GM19043 (cell line): ENCODE data around the gene JADE2.

Experiments used
- ATAC-seq: cut with Tn5 transposase; IDR thresholded peaks from one replicate; pipeline ENCODE4 v1.9.1; 2021; ENCODE audit warnings: low read depth; ENCODE audit not compliant: unreplicated experiment

Gene JADE2

DNA sequence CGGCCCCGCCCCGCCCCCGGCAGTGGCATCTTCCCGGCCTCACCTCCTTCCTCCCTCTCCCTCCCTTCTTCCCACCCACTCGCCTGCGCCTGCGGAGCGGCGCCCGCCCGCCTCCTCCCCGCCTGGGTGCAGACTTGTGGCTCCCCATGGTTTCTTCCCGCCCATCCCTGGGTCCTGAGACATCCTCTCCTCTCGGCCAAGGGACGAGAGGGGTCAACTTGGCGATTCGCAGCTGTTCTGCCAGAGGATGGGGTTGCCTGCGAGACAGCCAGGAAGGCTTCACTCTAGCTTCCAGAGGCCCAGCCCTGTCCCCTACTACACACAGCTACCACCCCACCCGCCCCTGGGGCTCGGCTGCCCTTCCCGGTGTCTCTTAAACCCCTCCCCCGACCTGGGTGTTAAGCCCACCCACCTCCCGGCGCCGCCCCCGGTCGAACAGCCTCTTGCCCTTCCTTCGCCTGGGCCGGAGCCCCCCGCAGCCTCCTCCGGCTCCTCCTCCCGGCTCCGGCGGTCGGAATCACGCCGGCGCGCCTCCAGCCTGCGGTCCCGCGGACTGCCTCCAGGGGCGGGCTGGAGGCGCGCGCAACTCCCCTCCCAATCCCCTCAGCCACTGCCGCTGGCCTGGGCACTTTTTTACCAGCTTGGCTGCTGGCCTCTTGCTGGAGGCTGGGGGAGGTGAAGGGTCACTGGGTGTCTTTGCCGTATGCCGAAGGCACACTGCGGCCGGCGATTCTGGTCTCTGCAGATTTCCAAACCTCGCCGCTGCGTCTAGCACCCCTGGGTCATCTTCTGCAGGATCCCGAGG, 1.9 kb downstream of the JADE2 start:
- ATAC-seq, result peak; percentile 40

GRCh38 chr5:134527961-134528424, 2.5 kb downstream of the JADE2 start:
- ATAC-seq, result no peak

DNA sequence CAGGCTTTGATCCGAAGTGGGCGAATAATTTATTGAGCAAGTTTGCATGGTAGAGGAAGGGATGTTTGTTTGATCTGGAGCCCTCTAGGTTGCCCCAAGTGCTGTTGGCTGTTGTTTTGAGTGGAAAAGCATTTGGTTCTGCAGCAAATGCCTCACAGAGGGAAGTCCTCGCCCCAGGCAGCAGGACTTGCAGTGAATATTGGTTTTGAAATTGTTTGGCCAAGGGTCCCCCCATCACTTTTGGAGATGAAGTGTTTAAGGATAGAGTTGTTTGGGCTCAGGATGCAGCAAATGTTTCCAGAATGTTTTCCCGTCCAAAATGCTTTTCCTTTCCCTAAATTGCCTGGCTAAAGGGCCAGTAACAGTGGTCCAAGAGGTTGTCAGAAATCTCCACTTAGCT, 3.1 kb downstream of the JADE2 start:
- no peak for ATAC-seq

GRCh38 chr5:134529460-134529859, 4.0 kb downstream of the JADE2 start:
- ATAC-seq, result no peak

GRCh38 chr5:134530301-134531077, 5.0 kb downstream of the JADE2 start:
- no peak for ATAC-seq

- ATAC-seq, result no peak
These were observed 7.8 kb downstream of the JADE2 start for GRCh38 chr5:134533115-134533815.

DNA sequence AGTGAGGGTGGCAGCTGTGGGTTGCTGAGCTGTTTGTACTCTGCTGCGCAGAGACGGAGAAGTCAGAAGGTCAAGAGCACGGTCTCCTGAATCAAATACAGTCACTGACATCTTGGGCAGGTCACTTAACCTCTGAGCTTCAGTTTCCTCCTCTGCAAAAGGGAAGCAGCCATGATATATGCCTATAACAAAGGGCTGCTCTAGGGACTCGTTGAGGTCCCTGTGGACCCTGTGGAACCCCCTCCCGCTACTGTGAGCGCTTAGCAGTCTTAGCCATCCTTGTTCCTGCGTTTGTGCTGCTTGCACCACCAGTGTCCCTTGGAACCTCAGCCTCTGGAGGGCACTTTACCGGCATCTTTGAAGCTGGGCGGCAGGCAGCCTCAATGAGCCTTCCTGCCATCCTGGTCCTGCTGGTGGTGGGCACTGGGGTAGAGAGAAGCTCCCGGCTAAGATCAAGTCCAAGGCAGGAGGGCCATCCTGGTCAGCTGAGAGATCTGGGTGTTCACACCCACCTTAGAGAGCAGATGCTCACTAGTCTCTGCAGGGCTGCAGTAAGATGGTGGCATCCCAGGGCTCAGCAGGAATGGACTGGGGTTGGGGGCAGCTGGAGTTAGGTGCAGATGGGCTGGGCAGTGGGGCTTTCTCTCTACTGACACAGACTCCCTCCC, 8.7 kb downstream of the JADE2 start:
- no peak for ATAC-seq

GRCh38 chr5:134534726-134535110, 9.2 kb downstream of the JADE2 start:
- no peak for ATAC-seq

- no peak for ATAC-seq
These were observed 11.4 kb downstream of the JADE2 start for GRCh38 chr5:134536876-134537275.

DNA sequence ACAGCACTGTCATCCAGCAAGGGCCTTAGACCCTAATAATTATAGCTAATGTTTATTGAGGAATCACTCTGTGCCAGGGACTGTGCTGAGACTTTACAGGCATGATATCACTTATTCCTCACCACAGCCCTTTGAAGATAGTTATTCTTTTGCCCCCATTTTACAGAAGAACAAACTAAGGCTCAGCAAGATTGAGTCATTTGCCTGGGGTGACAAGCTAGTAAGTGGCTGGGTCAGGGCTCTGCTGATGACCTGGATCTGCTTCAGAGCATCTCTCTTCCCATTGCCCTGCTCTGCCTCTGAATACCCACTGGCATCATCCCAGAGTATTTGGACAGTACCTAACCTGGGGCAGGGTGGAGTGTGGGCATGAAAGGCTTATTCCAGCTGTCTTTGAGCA, 11.8 kb downstream of the JADE2 start:
- ATAC-seq, result no peak

GRCh38 chr5:134538296-134538695, 12.8 kb downstream of the JADE2 start:
- no peak for ATAC-seq

DNA sequence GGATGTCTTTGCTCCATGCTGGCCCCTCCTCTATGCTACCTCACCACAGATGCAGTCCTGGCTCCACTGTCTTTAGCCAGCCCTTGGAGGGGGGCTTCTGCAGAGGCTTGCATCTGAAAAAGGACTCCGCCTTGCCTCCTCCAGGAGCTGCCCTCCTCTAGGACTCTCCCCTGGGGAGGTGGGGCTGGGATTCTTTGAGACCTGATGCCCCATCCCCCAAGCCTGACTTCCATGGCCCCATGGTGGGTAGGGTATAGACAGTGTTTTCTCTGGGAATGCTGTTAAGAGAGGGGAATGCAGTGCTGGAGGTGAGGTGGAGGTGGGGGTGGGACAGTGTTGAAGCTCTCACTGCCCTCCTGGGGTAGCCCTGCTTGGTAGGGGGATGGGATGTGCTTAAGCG, 14.3 kb downstream of the JADE2 start:
- no peak for ATAC-seq

DNA sequence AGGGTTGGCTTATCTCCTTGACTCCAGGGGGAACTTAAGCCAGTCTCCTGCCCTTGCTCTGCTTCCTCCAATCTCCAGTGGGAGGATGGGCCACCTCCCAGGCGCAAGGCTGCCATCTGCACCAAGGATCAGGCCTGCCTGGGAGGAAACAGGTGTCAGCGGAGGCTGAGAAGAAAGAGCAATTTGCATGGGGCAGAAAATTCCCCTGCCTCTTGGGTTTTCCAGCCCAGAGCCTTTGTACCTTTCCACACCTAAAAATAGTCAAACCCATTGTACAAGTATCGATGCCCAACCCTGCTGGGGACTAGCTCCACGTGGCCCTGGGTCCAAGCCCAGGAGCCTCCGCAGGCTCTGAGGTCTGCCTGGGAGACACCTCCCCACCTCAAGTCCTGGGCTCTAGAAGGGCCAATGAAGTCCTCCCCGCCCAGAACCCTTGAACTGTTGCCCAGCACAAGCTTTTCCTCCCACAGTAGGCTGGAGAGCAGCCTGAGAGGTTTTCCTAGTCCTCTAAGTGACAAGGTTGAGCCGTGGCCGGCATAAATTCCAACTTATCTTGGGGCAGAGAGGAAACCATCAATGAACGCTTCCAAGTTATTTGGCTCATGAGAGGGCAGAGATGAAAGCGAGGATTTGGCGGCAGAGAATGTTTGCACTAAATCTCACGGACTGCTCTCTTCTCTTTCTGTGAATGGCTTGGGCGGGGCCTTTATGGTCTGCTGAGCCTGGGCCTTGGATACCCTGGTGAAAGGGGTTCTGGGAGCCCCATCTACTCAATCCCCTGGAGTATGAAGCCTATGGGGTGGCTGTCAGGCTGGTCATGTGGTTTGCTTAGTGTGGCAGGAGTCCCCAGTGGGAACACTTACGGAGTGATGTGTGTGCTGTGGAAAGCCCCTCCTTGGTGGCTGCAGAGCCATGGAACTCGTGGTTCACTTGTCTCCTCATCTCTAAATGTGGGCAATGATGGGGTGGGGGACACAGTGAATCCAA, 15.6 kb downstream of the JADE2 start:
- no peak for ATAC-seq

DNA sequence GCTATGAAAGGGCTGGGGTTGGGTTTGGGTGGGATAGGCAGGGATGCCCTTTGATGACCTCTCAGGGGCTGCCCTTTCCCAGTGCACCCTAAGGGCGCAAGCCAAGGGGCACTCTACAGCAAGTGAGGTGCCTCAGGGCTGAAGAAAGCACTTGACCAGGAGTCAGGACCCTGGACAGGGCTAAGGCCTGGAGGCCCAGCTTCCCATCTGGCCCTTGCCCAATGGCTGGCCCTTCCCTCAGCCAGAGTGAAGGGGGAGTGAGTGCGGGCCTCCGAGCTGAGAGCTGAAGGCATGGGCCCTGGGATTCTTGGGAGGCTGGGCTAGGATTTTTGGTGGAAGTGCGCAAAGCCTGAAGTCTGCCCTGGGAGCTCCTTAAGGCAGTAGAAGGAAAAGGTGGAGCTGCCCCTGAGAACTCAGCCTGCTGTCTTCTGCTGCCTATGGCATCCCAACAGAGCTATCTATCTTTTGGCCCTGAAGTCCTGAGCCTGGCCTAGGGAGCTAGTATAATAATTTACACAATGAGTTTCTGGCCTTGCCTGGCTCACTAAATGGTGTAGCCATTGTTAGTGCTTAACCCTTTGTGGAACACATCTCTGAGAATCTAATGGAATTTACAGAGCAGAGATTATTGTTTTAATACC, 16.4 kb downstream of the JADE2 start:
- no peak for ATAC-seq

- peak; percentile 48 for ATAC-seq
These were observed 18.5 kb downstream of the JADE2 start for GRCh38 chr5:134543820-134544614.

GRCh38 chr5:134545070-134545868, 19.8 kb downstream of the JADE2 start:
- ATAC-seq, result no peak

DNA sequence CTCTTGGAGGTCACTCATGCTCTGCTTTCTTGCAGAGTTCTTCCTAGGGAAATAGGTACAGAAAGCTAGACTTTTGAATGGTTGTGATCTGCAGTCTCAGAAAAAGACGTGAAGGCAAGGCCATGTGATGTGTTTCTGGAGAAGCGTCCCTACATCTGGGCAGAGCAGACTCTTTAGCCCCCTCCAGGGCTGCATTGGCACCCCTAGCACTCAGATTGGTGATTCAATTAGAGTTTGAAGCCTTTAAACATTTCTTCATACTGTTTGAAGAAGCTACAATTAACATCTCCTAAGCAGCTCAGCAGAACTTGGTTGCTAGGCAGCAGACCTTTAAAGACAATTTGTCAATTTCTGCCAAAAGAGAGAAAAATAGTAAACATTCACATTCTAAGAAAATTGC, 21.6 kb downstream of the JADE2 start:
- no peak for ATAC-seq
